Right kidney (tissue), 1 donor: Measurements from ENCODE around the gene DHX35.
"Not testable (repeated sequence)": the region's sequence is repeated elsewhere in the genome, so short reads cannot be mapped to it uniquely, and the experiment has no call there.

ENCODE experiments used
- DNase-seq: peaks from one replicate; pipeline ENCODE4 v3.0.0-alpha.2; 2016

DHX35 gene

DNA sequence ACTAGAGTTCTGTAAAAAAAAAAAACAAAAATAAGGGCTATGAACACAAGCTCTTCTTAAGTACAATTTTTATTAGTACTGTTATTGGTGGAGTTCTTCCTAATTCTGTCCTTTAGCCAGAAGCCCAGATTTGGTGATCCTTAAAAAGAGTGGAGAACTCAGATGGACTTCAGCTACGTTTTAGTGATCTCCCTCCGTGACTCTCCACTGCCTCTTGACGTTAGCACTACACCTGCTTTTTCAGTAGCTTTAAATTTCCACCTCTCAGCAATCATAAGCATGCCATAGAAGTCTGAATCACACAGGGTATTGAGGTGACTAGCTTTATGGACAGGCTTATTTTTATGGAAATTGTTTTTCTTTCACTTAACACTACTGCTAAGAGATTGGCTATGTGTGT, 17.7 kb downstream of the DHX35 start:
- DNase-seq: no peak

DNA sequence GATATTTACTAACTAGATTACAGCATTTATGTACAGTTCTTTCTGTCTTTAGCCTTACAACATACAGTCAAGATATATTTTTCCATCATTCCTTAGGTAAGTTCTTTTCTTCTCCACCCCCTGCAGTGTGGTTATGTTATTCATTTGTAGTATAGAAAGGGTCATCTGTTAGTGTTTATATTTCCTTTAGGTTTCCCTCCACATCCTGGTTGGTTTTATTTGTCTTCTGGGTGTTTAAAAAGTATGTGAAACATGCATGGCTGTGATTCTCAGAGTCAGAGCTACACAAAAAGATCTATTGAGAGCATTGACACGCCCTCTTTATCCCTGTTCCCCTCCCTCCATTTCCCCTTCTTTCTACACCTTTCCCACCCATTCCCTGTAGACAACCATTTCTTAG, 20.1 kb downstream of the DHX35 start:
- no peak for DNase-seq

DNA sequence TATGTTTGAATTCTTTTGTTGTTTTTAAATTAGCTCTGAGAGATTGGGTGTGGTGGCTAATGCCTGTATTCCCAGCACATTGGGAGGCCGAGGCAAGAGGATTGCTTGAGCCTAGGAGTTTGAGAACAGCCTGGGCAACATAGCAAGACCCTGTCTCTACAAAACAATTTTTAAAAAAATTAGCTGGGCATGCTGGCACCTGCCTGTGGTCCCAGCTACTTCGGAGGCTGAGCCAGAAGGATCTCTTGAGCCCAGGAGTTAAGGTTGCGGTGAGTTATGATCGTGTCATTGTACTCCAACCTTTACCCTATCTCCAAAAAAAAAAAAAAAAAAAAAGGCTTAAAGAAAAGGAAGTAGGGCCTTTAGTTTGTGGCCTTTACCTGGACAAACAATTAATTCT, 22.9 kb downstream of the DHX35 start:
- DNase-seq: no peak

DNA sequence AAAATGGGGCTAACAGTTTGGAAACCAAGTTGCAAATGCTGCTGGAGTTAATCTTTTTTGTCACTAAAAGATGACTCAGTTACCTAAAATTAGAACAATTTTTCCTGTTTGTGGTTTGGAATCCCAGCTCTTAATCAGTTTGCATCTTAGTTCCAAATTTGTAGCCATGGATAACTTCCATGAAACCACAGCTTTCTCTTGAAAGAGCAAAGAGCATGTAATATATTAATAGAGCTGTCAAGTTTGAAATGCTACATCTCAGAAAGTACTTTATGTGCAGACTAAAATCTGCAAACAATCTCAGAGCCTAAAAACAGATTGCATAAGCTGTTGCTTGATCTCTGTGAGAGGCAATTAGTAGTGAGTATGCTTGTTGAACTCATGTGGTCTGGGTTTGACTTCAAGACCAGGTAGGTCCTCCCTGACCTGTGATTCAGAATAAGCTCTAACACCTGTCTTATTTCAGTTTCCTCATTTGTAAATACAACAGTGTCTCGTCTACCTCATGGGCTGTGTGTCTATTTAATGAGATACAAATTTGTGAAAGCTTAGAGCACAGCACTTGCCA, 23.5 kb downstream of the DHX35 start:
- no peak for DNase-seq

DNA sequence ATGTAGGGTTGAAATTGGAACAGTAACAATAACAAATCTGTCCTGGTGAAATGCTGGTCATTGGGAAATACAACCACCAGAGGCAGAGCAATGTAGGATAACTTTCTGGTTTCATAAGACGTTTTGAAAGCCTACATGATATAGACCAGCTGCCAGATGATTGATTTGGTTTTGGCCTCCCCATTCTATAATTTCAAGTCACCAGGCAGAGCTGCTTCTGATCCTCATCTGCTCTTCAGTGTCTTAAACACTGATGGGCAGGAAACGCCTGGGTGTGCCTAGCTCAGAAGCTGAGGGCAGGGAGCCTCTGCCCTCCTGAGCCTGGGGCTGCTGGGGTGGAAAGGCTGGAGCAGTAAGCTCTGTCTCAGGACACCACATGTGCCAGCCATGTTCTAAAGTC, 24.5 kb downstream of the DHX35 start:
- no peak for DNase-seq

DNA sequence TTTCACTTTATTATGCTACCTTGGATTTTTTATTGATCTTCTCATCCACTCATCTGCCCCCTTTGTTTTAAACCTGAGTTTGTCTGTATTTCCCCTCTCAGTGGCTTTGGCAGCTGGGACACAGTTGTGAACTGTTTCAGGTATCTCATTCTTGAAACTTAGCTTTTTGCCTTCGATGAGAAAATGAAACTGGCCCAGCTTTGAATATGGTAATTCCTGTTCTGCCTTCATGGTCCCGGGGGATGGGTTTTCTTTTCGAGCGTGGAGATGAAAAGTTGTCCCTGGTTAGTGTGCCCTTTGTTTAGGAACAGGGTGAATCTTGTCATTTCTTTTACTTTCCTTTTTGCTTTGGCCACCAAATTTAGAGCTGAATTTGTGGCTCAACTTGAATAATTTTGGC, 25.6 kb downstream of the DHX35 start:
- no peak for DNase-seq

DNA sequence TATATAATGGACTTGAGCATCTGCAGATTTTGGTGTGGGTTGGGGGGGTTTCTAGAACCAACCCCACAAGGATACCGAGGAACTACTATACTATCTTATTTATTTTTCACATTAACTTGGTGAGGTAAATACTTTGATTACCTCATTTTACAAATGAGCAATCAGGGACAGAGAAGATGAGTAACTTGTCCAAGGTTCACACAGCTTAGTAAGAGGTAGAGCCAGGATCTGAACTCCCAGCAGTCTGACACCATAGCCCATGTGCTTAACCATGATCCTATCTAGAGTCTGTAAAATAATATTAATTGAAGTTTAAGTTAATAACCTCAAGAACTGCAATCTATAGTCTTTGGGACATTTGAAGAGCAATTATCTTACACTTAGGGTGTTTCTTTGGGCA, 28.6 kb downstream of the DHX35 start:
- DNase-seq: no peak

DNA sequence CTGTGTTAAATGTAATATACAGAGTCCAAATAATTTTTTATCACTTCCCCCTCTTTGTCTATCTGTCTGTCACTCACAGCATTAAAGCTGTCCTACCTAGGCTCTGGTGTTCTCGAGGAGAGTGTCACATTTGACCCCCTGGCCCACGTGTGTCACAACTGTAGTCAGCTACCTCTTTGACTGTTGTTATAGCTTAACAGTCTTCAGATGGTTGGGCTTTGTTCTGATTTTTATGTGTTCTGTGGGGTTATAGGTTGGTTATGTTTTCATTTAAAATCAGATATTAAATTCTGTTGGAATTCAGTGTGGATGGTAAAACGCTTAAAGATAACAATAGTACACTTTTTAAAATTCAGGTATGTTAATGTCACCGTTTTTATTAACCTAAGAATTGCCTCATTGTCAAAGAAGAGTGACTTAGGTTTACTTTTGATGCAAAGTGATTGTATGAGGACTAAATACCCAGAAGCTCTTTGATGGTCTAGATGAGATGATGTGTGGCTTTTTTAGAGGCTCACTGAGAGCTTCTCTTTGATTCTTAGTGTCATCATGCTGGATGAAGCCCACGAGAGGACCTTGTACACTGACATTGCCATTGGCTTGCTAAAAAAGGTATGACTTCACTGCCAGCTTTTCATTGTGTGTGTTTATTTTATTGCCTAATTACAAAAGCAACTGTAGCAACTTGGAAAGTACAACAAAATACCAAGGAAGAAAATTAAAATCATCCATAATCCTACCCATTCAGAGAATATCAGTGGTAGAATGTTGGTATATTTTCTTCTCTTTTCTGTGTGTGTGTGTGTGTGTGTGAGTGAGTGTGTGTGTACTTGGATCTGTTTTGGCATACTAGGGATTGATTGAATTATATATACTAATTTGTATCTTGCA, 29.9 kb downstream of the DHX35 start:
- DNase-seq: no peak

DNA sequence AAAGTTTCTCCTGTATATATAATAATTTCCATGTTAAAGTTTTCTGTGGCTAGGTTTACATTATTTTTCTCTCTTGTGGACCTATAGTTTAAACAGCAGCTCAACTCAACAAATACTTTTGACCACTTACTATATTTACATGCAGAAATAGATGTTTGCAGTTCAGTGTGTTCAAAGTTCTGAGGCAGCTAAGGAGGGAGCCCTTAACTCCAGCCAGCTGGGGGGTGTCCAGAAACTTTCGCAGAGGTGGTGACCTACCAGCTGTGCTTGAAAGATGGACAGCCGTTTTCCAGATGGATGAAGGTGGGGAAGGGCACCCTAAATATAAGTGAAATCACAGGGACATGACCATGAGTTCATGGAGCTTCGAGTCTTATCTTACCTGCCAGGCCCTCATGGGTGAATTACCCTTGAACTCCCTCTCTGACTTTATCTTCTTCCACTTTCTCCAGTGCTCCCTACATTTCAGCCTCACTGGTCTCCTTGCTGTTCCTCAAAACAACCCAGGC, 33.4 kb downstream of the DHX35 start:
- no peak for DNase-seq

DNA sequence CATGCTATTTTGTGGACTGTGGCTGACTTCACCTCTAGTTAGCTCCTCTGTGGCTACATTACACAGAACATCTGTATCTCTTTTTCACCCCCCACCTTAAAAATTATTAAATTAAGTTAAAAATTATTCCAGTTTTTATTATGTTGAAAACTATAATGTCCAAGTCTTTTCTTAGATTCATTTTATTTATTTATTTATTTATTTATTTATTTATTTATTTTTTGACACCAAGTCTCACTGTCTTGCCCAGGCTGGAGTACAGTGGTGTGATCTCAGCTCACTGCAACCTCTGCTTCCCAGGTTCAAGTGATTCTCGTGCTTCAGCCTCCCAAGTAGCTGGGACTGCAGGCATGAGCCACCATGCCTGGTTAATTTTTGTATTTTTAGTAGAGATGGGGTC, 34.7 kb downstream of the DHX35 start:
- not testable (repeated sequence) for DNase-seq

DNA sequence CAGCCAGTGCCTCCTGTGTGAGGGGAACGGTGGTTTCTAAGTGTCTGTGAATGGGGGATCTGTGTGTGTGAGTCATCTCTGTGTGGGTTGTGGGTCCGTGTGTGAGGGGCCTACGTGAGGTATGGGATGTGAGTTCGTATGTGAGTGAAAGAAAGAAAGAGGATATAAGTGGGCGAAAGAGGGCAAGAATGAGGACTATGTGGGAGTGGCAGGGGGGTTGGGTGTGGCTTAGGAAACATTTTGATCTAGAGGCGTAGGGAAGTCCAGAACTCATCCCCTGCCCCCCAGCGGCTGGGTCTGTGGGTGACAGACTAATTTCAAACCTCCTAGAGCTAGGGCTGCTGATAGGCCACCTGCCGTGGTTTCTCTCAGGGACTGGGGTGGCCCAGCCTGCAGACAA, 35.5 kb downstream of the DHX35 start:
- no peak for DNase-seq

DNA sequence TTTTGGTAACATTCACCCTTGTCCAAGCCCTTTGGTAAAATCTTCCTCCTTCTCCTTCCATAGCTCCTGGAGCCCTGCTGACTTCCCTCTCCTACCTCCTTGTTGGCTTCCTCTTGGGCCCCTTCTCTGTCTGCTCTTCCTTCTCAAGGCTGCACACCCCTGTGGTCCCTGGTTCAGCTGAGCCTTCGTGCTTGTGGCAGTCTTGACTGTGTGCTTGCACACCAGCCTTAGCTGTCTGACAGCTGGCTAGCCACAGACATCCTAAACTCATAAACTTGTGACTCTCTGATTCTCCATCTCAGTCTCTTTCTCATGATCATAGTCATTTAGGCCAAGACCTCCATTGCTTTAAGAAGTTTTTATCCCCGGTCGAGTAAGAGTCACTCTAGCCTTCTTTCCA, 37.1 kb downstream of the DHX35 start:
- DNase-seq: no peak

DNA sequence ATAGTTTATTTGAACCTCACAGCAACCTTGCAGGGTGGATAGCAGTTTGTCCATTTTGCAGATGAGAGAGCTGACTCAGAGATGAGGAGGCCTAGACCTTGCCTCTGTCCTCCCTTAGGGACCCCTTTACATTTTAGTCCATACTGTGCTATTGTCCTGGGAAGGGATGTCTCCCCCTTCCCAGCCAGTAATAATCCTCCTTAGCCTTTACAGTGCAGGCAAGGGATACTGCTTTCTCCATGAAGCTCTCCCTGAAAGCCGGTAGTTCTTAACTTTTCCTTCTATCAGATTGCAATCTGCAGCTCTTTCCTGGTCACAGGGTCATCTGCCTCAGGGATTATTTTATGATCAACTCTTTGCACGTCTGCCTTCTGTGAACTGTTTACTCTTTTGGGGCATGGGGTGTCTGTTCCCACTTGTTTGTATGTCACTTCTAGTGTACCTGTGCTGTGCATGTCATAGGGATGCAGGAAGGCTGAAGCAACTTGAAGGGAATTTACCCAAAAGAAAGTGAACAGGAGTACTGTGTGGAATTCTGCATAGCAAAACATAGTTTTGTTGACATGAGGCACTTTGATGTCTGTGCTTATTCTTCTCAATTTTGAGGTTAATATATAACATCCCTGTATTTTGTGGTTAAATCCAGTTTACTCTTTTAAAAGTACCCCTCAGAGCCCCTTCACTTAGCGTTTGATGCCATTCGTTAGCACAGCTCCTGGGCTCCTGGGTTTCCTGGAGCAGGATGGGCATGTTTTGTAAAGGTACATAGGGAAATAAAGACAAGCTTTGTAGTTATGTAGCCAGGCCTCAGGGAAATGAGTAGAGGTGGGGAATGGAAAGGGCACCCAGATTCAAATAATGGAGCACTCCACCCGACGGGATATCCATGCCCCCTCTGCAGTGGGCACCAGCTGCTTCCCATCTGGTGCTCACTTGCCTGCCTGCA, 38.1 kb downstream of the DHX35 start:
- DNase-seq: no peak

DNA sequence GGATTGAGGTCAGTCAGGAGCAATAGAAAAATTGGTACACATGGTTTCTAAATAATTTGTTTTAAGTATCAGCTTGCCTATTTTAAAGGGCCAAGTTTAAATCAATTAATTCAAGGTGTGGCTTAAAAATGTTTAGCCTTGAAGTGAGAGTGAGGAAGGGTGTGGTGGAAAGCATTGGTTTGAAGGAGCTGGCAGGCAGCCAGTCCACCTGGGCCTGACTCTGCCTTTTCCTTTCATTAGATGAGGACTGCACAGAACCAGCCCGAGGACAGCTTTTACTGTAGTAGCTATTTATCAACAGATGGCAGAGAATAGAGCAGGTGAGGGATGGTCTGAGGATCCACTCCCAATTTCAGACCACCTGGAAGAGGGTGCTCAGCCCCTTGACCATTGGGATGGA, 42.4 kb downstream of the DHX35 start:
- DNase-seq: no peak

DNA sequence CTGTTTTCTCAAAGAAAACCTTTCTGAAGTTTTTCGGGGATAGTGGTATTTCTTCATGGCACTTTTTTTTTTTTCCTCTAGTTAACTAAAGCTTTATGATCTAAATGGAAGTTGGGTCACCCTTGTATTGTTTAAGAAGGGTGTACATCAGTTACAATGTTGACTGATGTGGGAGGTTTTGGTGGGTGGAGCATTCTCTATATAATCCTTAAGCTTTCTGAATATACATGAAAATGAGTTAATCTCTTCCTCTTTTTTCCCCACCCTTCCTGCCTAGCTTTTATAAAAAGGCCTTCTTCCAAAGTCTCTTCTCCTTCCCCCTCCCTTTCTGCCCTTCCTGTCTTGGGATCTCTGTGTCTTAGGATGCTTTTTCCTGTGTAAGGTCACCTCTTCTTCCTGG, 47.2 kb downstream of the DHX35 start:
- no peak for DNase-seq

DNA sequence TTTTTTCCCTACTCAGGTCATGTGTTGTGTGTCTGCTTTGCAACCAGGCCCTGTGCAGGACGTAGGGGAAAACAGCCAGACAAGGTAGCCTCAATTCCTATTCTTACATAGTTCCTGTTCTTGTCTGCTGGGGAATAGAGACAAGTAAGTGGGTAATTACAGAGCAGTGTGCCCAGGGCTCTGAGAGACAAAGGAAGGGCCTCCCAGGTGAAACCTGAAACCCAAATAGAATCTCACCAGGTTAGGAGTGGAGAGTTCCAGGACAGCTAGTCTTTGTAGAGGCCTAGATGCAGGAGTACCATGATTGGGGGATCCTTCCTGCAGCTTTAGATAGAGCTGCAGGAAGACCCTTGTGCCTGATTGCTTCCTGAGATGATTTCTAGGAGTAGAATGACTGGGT, 48.4 kb downstream of the DHX35 start:
- DNase-seq: no peak

DNA sequence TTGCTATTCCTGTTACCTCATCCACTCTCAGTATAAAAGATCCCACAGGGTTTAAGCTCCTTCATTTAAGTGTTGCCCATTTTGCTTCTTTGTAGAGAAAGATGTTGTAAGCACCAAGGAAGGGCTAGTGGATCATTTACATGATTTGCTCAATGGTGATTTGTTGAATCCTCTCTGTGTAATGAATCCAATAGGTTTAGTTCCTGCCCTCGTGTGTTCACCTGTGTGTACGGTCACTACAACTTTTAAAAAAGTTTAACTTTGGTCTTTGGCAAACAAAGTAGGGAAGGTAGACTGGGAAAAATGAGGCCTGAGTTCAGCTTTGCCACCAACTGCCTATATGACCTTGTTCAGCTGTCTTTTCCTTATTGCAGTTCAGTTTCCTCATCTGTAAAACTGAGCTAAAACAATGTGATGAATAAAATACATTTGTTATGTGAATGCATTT, 51.5 kb downstream of the DHX35 start:
- DNase-seq: no peak

DNA sequence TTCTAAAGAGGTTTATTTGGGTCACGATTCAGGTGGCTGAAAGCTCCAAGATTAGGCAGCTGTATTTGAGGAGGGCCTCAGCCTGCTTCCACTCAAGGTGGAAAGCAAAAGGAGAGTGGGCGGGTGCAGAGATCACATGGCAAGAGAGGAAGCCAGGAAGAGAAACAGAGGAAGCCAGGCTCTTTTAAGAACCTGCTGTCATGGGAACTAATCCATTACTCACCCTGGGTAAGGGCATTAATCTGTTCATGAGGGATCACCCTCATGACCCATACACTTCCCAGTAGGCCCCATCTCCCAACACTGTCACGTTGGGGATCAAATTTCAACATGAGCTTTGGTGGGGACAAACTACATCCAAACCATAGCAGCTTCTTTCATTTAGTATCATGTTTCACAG, 53.9 kb downstream of the DHX35 start:
- no peak for DNase-seq

DNA sequence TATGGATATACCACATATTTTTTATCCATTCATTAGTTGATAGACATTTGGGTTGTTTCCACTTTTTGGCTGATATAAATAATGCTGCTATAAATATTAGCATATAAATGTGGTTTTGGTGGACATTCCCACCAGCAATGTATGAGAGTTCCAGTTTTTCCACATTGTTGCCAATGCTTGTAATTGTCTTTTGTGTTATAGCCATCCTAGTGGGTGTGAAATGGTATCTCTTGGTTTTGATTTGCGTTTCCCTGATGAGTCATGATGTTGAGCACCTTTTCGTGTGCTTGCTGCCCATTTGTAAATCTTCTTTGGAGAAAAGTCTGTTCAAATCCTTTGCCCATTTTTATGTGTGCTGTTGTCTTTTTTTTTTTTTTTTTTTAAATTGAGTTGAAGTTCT, 54.4 kb downstream of the DHX35 start:
- no peak for DNase-seq

DNA sequence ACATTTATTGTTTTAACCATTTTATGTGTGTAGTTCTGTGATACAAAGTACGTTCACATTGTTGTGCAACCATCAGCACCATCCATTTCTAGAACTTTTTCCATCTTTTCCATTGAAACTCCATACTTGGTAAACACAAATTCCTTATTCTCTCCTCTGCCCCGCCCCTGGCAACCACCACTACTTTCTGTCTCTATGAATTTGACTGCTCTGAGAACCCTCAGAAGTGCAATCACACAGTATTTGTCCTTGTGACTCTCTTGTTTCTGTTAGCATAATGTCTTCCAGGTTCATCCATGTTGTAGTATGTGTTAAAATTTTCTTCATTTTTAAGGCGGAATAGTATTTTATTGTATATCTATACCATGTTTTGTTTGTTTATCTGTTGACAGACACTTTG, 56.9 kb downstream of the DHX35 start:
- no peak for DNase-seq

DNA sequence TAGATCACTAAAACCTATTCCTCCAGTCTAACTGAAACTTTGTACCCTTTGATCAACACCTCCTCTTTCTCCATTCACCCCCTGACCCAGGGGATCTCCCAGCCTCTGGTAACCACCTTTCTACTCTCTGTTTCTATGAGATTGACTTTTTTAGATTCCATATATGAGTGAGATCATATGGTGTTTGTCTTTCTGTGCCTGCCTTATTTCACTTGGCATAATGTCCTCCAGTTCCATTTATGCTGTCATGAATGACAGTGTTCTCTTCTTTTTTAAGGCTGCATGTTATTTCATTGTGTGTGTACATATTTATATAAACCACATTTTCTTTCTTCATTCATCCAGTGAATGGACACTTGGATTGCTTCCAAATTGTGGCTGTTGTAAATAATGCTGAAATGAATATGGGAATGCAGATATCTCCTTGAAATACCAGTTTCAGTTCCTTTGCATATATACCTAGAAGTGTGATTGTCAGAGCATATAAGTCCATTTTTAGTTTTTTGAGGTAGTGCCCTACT, 57.7 kb downstream of the DHX35 start:
- no peak for DNase-seq

DNA sequence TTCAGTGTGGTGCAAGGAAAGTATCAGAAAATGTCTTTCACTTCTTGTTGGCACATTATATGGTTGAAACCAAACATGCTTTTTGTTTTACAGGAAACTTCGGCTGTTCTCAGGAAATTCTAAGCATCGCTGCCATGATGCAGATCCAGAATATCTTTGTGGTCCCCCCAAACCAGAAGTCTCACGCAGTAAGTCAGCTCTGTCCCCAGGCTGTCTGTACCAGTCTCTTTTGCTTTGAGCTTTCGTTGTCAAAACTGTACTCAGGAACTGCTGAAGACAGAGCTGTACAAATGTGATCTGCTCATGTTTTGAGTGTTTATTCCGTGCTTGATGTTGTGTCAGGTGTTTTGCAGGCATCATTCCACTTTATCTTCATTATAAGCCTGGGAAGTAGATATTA, 59.6 kb downstream of the DHX35 start:
- DNase-seq: no peak

DNA sequence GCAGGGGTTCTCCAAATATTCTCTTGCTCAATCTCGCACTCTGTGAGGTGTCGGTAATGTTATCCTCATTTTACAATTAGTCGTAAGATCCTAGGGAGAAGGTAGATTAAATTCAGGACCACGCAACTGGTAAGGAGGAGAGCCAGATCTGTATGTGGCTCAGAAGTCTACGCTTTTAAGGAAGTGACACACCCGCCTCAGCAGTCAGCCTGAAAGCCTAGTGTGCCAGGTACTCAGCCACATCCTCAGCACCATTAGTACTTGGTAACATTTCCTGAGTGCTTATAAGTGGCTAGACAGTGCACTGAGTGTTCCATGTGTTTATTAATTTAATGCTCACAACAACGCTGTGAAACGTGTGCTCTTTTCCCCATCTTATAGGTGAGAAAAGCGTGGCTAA, 63.7 kb downstream of the DHX35 start:
- no peak for DNase-seq
